HCT116 (cell line): ENCODE measurements around the gene H19.

ENCODE experiments used
- CEBPB ChIP-seq: IDR thresholded peaks from 2 replicates; pipeline ENCODE4 v1.6.1; 2012; ENCODE audit warnings: low read depth
- EGR1 ChIP-seq: IDR thresholded peaks from 2 replicates; pipeline ENCODE4 v1.6.1; 2012; ENCODE audit warnings: low read depth
- ELF1 ChIP-seq: IDR thresholded peaks from 2 replicates; pipeline ENCODE4 v1.6.1; 2012; ENCODE audit warnings: low read depth, borderline replicate concordance
- EZH2 ChIP-seq: fragments of 200-600 bp; sonication (generic); IDR thresholded peaks from 2 replicates; pipeline ENCODE4 v1.6.1; 2017; ENCODE audit warnings: antibody characterized with exemption, mixed run types
- EZH2phosphoT487 ChIP-seq: fragments of 200-600 bp; IDR thresholded peaks from 2 replicates; pipeline ENCODE4 v1.6.1; 2018; ENCODE audit warnings: antibody characterized with exemption, borderline replicate concordance
- JUND ChIP-seq: IDR thresholded peaks from 2 replicates; pipeline ENCODE4 v1.6.1; 2012
- POLR2A ChIP-seq: IDR thresholded peaks from 2 replicates; pipeline ENCODE4 v1.7.0; 2011; ENCODE audit warnings: borderline replicate concordance; ENCODE audit not compliant: insufficient read depth, insufficient read length; ENCODE audit errors: extremely low read depth
- POLR2AphosphoS5 ChIP-seq: IDR thresholded peaks from 2 replicates; pipeline ENCODE4 v1.6.1; 2011; ENCODE audit warnings: mild to moderate bottlenecking, low read depth, low read length, moderate library complexity
- RAD21 ChIP-seq: IDR thresholded peaks from 2 replicates; pipeline ENCODE4 v1.6.1; 2012; ENCODE audit warnings: low read depth, mild to moderate bottlenecking
- YY1 ChIP-seq: IDR thresholded peaks from 2 replicates; pipeline ENCODE4 v1.6.1; 2011; ENCODE audit warnings: low read length, low read depth, moderate library complexity, mild to moderate bottlenecking; ENCODE audit not compliant: insufficient replicate concordance; ENCODE audit errors: extremely low read depth
- TF ChIP-seq, protein P1 (sequence below), 3 experiments: fragments of 200-600 bp in 1 of 3; sonication (generic) in 1 of 3; IDR thresholded peaks in 2 of 3; conservative IDR thresholded peaks in 1 of 3; 2 replicates each; pipeline ENCODE4 v1.5.1; 2012 to 2017; ENCODE audit warnings: low read depth in 2 of 3, low read length in 2 of 3, antibody characterized with exemption in 1 of 3, borderline replicate concordance in 1 of 3, control low read depth in 1 of 3, mild to moderate bottlenecking in 1 of 3, mixed read lengths in 1 of 3, mixed run types in 1 of 3, moderate library complexity in 1 of 3; ENCODE audit not compliant: insufficient read depth in 1 of 3
- TF ChIP-seq, protein P2 (sequence below): IDR thresholded peaks from 2 replicates; pipeline ENCODE4 v1.6.1; 2012

DNA sequence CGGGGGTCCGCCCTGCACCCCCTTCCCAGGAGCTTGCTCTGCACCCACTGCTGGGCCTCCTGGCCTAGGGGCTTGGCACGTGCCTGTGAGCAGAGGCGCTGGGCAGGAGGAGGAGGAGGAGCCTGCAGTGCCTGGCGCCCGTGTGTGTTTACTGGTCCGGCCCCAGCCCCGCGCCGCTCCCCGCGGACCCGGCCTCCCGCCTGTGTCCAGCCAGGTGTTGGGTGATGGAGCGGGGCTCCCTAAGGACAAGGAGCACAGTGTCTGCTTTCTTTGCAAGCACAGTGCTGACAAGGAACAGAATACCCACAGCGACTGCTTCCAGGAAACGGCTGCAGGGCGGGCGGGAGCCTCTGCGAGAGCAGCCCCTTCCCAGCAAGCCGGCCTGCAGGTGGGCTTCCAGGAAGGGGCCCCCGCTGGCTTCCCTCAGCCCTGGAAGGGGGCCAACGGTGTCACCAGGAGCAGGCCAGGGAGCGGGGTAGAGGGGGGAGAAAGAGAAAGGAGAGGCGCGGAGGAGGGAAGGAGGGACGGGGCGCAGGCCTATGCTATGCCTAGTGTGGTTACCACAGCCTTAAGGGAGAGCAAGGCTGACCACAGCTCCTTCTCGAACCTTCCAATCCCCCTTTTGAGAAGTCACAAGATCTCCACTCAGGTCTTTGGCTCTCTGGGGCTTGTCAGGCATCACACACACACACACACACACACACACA lies 6.6 kb downstream of the H19 start:
- TF ChIP-seq, protein P1, sequence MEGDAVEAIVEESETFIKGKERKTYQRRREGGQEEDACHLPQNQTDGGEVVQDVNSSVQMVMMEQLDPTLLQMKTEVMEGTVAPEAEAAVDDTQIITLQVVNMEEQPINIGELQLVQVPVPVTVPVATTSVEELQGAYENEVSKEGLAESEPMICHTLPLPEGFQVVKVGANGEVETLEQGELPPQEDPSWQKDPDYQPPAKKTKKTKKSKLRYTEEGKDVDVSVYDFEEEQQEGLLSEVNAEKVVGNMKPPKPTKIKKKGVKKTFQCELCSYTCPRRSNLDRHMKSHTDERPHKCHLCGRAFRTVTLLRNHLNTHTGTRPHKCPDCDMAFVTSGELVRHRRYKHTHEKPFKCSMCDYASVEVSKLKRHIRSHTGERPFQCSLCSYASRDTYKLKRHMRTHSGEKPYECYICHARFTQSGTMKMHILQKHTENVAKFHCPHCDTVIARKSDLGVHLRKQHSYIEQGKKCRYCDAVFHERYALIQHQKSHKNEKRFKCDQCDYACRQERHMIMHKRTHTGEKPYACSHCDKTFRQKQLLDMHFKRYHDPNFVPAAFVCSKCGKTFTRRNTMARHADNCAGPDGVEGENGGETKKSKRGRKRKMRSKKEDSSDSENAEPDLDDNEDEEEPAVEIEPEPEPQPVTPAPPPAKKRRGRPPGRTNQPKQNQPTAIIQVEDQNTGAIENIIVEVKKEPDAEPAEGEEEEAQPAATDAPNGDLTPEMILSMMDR (IDR thresholded peaks at IDR 0.05 in 2 of 3, conservative IDR thresholded peaks at IDR 0.05 in 1 of 3; ENCODE audit: borderline replicate concordance in 1 of 3, insufficient read depth in 1 of 3, low read depth in 2 of 3, low read length in 2 of 3): no peak
- TF ChIP-seq EZH2phosphoT487 (no peak), POLR2A (no peak), ELF1 (no peak), EGR1 (no peak), EZH2 (no peak), JUND (no peak), POLR2AphosphoS5 (no peak), YY1 (no peak), CEBPB (no peak), RAD21 (no peak)
- TF ChIP-seq, protein P2, sequence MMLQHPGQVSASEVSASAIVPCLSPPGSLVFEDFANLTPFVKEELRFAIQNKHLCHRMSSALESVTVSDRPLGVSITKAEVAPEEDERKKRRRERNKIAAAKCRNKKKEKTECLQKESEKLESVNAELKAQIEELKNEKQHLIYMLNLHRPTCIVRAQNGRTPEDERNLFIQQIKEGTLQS: no peak
